ENCODE measurements around the gene ARMH3. TPM values are rescaled to one million over a fixed set of nuclear protein-coding genes. Genes with fewer than 3 reads are reported as not detected.

Gene ARMH3
- total and polyA plus RNA-seq, 10 of the 15 experiments (the other 5 are each of a cell fraction or from before 2014, with no cell fraction given): 13.0 to 33.0 (median 16.4) TPM

DNA sequence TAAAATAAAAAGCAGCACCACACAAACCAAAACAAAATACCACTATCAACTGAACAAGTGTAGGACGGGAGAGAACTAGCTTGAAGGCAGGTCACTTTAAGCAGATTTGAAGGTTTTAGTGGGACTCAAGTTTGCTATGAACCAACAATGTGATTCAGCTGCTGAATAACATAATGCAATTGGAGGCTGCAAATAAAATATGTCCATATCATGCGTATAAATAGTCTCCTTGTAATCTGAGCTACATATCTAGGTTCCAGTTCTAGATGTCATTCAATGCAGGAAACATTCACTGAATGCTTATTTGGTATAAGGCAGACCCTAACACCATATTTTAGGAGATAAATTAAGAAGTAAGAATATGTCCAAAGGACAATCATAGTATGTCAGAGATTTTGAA, 130.9 kb downstream of the ARMH3 start (continued):
- TF ChIP-seq RELA (IDR thresholded peaks at IDR 0.05; ENCODE audit: borderline replicate concordance, partially characterized antibody): no peak
- TF ChIP-seq, protein P1, sequence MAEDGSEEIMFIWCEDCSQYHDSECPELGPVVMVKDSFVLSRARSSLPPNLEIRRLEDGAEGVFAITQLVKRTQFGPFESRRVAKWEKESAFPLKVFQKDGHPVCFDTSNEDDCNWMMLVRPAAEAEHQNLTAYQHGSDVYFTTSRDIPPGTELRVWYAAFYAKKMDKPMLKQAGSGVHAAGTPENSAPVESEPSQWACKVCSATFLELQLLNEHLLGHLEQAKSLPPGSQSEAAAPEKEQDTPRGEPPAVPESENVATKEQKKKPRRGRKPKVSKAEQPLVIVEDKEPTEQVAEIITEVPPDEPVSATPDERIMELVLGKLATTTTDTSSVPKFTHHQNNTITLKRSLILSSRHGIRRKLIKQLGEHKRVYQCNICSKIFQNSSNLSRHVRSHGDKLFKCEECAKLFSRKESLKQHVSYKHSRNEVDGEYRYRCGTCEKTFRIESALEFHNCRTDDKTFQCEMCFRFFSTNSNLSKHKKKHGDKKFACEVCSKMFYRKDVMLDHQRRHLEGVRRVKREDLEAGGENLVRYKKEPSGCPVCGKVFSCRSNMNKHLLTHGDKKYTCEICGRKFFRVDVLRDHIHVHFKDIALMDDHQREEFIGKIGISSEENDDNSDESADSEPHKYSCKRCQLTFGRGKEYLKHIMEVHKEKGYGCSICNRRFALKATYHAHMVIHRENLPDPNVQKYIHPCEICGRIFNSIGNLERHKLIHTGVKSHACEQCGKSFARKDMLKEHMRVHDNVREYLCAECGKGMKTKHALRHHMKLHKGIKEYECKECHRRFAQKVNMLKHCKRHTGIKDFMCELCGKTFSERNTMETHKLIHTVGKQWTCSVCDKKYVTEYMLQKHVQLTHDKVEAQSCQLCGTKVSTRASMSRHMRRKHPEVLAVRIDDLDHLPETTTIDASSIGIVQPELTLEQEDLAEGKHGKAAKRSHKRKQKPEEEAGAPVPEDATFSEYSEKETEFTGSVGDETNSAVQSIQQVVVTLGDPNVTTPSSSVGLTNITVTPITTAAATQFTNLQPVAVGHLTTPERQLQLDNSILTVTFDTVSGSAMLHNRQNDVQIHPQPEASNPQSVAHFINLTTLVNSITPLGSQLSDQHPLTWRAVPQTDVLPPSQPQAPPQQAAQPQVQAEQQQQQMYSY (CRISPR knock-in tag; IDR thresholded peaks at IDR 0.05): no peak
- no peak for TF ChIP-seq POLR2AphosphoS5 (IDR thresholded peaks at IDR 0.05; ENCODE audit: low read length)
- no peak for TF ChIP-seq JUND (IDR thresholded peaks at IDR 0.05; ENCODE audit: low read depth, low read length)
- TF ChIP-seq, protein P2, sequence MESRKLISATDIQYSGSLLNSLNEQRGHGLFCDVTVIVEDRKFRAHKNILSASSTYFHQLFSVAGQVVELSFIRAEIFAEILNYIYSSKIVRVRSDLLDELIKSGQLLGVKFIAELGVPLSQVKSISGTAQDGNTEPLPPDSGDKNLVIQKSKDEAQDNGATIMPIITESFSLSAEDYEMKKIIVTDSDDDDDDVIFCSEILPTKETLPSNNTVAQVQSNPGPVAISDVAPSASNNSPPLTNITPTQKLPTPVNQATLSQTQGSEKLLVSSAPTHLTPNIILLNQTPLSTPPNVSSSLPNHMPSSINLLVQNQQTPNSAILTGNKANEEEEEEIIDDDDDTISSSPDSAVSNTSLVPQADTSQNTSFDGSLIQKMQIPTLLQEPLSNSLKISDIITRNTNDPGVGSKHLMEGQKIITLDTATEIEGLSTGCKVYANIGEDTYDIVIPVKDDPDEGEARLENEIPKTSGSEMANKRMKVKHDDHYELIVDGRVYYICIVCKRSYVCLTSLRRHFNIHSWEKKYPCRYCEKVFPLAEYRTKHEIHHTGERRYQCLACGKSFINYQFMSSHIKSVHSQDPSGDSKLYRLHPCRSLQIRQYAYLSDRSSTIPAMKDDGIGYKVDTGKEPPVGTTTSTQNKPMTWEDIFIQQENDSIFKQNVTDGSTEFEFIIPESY (IDR thresholded peaks at IDR 0.05): no peak
- TF ChIP-seq STAT3 (IDR thresholded peaks at IDR 0.05; ENCODE audit: low read depth, low read length): no peak
- TF ChIP-seq SPI1 (IDR thresholded peaks at IDR 0.05; ENCODE audit: borderline replicate concordance, insufficient read depth, low read depth, low read length): no peak
- TF ChIP-seq ZNF384 (IDR thresholded peaks at IDR 0.05; ENCODE audit: borderline replicate concordance, low read depth, low read length): no peak
- TF ChIP-seq HDAC2 (IDR thresholded peaks at IDR 0.05): no peak
